Activated gamma-delta T cell treated with anti-CD3 and anti-CD28 coated beads, Interleukin-2, amount 50 U/mL, for 16 hours (primary cell): ENCODE data around the gene BEAN1.
"Not testable (repeated sequence)": the region's sequence is repeated elsewhere in the genome, so short reads cannot be mapped to it uniquely, and the experiment has no call there.

ENCODE experiments used
- DNase-seq: peaks from one replicate; pipeline ENCODE4 v3.0.0-alpha.2; 2020; ENCODE audit warnings: low read depth

Gene BEAN1

GRCh38 chr16:66441586-66442375 is 14.7 kb downstream of the BEAN1 start:
- DNase-seq = no peak

DNA sequence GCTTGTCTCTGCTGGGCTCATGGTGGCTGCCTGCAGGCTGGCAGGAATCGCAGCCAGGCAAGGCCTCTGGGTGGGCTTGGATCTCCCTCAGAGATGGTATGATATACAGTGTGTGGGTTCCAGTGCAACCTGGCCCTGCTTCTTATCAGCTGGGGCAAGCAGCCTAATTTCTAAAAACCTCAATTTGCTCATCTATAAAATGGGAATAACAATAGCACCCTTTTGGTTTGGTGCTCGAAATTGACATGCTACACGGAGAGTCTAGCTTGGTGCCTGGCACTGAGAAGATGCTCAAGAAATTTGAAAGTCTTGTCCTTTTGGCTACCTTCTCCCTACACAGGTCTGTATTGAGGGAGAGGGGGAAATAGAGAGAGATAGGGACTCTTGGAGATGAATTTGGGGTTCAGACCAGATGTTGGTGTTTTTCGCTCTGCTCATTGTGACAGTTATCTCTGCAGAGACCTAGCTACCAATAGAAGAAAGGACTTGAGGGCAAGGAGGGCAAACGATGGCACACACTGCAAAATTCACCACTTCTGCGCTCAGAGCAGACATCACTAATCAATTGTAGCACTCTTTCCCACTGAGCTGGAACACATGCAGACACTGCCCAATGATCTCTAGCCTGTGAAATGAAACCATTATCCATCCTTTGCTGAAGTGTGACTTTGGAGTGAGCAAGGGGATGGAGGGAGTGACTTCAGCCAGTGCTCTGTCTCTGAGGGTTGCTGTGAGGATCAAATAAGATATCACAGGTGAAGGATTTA is 15.6 kb downstream of the BEAN1 start:
- no peak for DNase-seq

GRCh38 chr16:66443269-66443652 is 16.2 kb downstream of the BEAN1 start:
- no peak for DNase-seq

- DNase-seq = no peak
Observed at GRCh38 chr16:66444049-66444481, 17.0 kb downstream of the BEAN1 start.

DNA sequence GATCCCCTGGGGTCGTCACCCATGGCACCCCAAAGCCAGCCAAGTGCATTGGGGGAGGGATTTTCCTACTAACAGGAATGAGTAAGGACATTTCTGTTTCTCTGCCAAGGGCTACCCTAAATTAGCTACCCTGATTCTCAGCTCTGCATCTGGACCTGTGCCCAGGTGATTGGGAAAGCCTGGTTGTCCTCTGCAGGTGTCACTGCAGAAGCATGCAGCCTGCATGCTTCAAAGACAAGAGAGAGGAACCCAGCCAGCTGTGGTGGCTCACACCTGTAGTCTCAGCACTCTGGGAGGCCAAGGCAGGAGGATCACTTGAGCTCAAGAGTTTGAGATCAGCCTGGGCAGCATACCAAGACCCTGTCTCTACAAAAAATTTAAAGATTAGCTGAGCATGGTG is 19.6 kb downstream of the BEAN1 start:
- no peak for DNase-seq

DNA sequence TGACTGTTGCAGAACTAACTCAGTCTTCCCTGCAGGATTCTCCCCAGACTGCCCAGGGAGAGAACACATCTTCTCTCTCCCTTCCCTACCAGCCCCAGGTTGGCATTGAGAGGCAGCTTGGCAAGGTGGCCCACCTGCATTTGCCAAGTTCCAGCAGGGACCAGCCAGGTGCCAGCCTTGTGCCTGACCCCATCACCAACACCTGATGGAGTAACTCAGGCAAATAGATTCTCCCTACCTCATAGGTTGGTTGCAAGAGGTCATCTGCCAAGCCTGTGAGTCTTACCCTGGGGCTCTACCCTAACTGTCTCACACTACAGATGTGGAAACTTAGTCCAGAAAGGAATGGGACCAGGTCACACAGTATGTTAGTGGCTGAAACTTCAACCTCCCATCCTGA is 20.4 kb downstream of the BEAN1 start:
- DNase-seq = no peak

DNA sequence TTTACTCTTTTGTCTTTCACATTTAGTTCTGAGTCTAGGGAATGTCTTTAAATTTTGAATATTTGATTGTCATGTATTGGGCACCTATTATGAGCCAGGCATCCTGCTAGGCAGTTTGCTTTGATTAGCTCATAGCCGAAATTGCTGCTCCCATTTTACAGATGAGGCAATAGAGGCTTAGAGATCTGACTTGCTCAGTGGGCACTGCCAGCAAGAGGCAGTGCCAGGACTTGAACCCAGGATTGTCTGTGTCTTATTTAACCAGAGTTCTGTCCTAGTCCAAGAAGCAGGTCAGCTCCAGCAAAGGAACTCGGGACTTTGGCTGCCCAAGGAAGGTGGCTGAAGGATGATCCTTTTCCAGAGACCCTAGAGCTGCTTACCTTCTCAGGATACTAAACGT is 24.5 kb downstream of the BEAN1 start:
- DNase-seq = no peak

DNA sequence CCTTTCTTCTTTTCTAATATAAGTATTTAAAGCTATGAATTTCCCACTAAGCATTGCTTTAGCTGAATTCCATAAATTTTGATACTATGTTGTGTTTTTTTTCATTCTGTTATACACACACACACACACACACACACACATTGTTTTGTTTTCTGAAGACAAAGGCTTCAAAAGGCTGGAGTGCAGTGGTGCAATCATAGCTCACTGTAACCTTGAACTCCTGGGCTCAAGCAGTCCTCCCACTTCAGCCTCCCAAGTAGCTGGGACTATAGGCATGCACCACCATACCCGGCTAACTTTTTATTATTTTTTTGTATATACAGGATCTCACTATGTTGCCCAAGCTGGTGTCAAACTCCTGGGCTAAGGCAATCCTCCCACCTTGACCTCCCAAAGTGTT is 26.1 kb downstream of the BEAN1 start:
- DNase-seq = not testable (repeated sequence)

GRCh38 chr16:66454751-66455150 is 27.7 kb downstream of the BEAN1 start:
- DNase-seq = no peak

DNA sequence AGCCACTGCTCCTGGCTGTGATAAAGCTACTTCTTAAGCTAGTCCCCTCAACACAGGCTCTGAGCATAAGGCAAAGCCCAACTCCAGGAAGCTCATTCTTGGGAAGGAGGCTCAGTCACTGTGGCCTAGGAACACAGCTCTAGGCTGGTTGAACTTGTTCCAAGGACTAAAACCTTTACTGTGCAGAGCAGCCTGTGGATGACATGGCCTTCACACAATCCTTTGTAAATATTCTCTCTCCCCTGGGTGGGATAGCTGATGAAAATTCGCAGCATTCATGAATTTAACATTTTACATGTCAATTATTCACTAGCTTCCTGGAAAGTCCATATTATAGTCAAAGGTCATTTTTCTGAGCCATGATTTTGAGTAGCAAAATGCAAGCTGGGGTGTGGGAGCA is 28.9 kb downstream of the BEAN1 start:
- DNase-seq = no peak

DNA sequence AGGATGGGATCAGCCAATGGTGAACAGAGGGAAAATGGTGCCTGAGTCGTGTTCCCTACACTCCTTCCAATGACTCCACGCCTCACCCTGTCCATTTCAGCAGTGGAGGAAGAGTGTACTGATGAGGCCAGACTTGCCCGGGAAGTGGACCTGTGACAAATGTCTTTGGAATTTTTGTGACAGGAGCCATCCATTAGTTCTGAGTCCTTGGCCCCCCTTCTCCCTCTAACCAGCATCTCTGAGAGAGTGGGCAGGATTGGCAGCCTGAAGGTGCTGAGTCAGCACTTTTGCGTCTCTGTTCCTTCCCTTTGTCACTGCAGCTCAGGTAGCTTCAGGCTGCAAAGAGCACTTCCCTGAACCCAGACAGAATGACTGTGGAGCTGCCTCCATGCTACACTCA is 30.8 kb downstream of the BEAN1 start:
- DNase-seq = no peak

DNA sequence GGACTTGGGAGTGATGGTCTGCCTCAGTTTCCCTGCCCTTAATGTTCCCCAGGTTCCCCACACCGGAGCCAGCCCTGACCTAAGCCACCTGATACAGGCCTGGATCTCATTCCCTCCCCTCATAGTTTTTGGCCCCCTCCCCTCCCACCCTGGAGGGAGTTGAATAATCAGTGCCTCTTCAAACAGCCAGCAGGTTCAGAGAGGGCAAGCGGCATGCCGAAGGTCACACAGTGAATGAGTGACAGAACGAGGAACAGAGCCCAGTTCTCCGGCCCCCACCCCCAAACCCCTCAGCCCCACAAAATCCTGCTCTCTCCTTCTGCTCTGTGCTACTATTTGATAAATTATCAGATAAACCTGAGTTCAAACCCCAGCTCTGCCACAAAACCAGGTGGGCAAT is 31.2 kb downstream of the BEAN1 start:
- no peak for DNase-seq

GRCh38 chr16:66458853-66459252 is 31.8 kb downstream of the BEAN1 start:
- DNase-seq = no peak

DNA sequence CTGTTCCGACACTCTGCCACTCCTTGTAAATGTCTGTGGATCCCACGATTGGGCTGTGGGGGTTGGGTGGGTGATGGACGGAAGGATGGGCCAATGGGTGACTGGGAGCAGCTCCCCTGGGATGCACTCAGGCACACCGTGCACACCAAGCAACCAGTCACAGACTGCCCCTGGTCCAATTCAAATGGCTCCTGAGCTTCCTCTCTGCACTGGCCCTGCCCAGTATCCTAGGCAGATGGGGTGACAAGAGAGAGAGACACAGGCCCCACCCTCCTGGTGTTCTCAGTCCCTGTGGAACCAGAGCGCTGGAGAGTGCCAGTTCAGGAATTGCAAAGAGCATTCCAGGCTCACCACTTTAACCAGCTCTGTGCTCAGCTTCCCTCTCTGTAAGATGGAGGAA is 32.8 kb downstream of the BEAN1 start:
- DNase-seq = no peak

DNA sequence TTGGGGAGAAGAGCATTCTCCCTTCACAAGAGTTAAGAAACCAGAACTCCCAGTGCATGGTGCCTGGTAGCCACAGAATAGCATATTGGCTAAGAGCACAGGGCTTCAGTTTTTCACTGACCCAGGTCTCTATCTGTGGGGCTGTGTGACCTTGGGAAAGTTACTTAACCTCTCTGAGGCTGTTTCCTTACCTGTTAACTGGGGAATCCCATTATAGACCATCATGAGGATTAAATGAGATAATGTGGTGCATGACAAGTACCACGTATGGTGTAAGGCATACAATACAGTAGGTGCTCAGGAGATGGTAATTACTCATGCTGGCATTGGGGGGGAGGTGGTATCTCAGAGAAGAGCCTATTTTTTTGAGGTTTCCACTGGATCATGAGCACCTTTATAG is 33.6 kb downstream of the BEAN1 start:
- DNase-seq = no peak

DNA sequence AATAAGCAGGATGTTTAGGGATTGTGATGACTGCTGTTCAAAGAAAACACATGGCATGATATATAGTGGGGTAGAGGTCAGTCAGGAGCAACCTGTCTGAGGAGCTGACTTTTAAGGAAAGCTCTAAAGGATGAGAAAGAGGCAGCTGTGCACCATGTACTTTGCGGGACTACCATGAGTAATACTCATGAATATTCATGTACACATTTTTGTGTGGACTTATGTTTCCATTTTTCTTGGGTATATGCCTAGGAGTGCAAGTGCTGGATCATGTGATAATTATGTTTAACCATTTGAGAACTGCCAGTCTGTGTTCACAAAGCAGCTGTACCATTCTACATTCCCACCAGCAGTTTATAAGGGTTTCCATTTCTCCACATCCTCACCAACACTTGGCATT is 35.8 kb downstream of the BEAN1 start:
- no peak for DNase-seq

DNA sequence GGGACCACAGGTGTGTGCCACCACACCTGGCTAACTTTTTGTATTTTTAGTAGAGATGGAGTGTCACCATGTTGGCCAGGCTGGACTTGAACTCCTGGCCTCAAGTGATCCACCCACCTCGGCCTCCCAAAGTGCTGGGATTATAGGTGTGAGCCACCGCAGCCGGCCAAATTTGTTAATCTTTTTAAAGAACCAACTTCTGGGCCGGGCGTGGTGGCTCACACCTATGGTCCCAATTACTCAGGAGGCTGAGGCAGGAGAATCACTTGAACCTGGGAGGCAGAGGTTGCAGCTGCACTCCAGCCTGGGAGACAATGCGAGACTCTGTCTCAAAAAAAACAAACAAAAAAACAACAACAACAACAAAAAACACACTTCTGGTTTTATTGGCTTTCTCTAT is 38.9 kb downstream of the BEAN1 start:
- not testable (repeated sequence) for DNase-seq

- DNase-seq = not testable (repeated sequence)
Observed at GRCh38 chr16:66466636-66467035, 39.5 kb downstream of the BEAN1 start.

GRCh38 chr16:66467611-66468010 is 40.5 kb downstream of the BEAN1 start:
- DNase-seq = no peak

GRCh38 chr16:66468321-66468965 is 41.3 kb downstream of the BEAN1 start:
- DNase-seq = no peak

- DNase-seq = no peak
Observed at GRCh38 chr16:66469291-66469946, 42.3 kb downstream of the BEAN1 start.

DNA sequence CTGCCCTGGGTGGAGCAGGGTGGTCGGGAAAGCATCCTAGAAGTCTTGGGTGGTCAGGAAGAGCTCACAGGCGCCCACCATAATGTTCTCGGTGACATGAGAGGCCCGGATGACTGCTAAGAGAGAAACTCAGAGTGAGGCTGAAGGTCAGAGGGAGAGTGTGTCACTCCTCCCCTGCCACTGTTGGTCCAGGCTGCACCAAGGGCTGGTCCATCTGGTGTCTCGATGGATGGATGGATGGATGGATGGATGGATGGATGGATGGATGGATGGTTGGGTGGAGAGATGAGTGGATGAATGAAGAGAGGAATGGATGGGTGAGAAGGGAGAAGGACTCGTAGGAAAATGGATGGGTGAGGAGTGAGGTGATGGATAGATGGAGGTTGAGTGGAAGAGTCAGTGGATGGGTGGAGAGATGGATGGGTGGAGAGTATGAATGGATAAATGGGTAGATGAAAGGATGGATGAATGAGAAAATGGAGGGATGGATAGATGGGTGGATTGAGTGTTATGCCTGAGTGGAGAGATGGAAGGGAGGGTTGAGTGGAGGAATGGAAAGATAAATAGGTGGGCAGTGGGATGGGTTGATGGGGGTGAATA is 43.0 kb downstream of the BEAN1 start:
- DNase-seq = no peak
